Pons (tissue), 1 donor: ENCODE results near the gene KAZN.

Source experiments
- DNase-seq: peaks from one replicate; pipeline ENCODE4 v3.0.0-alpha.2; 2016; ENCODE audit warnings: low spot score

KAZN gene

DNA sequence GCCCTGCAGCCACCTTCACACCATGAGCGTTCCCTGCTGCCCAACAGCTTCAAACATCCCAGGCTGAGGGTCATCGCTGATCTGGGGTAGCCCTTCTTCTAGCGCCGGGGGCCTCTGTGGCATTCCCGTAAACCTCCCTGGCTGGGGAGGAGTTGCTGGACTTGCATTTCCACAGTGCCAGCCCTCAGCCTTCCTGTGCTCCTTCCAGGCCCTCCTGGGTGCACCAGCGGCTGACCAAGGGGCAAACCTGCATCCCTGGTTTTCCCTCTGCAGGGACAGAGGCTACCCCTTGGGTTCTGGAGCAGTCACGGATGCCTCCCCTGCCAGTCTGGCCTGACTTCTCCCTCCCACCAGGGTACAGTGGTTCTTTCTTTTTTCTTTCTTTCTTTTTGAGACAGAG, 336.4 kb downstream of the KAZN start:
- no peak for DNase-seq

DNA sequence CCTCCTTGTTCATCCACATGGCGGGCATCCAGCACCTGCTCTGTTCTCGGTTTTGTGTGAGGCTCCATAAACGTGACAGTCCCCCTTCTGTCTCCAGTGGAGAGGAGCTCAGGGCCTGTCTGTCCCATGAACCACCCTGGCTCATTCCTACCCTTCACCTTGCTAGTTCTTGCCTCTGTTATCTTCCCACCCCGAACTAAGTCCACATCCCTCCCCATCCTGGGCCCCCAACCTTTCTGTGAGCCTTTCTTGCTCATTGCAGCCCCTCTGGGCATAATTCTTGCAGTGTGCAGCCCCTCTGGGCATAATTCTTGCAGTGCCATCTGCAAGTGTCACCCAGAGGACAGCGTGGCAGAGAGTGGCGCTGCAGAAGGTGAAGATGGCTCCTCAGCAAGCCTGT, 338.3 kb downstream of the KAZN start:
- no peak for DNase-seq

DNA sequence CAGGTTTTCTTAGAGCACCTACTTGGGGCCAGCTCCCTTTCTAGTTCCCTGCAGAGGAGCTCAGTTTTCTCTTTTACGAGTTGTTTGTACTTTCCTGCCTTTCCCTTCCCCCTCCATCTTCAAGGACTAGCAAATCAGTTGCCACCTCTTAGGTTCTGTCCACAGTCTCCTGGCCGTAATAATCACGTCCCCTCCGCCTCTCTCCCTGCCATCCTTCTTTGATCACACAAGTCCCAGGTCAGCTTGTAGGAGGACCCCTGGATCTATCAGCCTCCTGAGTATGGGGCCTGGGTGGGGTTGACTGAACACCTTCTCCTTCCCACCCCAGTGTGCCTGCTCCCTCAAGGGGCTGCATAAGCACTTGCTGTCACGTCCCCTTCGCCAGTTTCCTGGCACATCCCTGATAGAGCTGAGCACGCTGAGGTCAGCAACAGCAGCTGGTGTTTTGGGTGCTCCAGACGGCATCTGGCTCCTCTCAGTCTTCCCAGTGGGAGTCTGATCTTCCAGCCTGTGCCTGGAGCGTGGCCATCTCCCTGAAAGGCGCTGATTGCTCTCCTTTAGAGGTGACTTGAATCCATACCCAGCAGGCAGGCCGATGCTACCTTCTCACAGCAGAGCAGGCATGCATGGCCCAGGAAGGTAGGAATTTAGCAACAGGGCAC, 338.9 kb downstream of the KAZN start:
- DNase-seq, result no peak

DNA sequence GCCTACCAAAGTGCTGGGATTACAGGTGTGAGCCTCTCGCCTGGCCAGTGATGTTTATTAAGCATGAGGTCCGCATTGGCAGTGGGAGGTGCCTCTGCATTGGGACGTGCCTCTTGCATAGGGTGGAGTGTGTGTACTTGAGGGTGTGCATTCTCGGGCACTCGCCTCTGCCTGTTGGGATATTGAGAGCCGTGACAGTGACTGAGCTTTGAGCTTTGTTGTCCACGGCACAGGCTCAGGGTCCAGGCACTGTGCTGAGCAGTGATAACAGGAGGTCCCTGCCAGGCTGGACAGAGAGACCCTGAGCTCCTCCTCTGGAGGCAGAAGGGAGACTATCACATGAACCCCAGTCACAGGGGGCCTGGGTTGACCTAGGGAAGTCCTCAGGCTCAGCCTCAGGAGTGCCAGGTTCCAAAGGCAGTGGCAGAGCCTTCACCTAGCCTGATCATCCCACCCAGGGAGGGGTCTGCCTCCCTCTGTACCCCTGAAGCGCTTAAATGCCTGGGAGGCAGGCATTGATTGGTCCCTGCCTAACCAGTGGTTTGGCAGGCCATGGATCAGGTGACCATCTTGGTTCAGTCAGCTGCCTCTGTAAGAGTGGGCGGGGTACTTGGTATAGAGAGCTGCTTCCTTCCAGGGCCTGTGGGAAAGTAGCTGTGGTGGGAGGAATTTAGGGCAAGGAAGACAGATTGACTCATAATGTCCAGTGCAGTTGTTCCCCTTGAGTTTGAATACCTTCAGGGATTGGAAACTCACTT, 341.2 kb downstream of the KAZN start:
- DNase-seq, result no peak

DNA sequence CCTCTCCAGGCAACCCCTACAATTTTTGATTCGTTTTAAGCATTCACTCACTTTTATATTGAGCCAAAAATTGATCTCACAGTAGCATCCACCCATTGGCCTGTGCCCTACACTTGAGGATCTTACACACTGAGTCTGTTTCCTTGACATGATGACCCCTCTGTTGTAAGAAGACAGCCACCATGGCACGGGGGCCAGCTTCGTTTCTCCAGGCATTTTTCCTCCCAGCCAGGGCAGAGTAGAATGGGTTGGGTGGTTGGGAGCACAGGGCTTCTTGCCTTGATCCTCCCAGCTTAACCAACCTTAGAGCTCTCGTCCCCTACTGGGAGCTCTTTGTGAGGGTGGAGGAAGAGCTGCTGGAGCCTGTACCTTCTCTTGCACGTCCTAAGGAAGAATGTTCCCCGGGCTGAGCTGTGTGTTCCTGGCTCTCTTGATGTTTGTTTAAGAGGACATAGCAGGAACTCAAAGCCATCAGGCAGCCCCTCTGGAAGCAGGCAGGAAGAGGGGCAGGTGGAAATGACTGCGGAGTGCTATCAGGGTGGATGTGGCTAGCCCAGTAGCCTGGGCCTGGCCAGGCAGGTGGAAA, 341.9 kb downstream of the KAZN start:
- no peak for DNase-seq

DNA sequence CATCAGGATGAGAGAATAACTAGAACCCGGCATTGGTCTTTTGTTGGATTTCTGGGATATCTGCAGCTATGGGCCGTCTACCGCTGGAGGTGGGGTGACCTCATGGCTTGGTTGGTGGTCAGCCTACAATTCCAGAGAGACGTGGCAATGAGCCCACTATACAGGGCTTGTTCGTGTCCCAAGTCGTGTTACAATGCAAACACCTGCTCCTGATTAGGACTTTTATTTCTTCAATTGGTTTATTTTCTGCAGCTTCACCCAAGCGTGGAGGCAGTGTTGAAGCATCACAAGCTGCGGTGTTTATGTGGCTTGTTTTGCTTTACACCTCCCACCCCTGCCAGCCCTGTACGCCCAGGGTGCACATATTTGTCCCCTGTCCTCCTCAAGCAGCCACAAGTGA, 343.4 kb downstream of the KAZN start:
- no peak for DNase-seq

DNA sequence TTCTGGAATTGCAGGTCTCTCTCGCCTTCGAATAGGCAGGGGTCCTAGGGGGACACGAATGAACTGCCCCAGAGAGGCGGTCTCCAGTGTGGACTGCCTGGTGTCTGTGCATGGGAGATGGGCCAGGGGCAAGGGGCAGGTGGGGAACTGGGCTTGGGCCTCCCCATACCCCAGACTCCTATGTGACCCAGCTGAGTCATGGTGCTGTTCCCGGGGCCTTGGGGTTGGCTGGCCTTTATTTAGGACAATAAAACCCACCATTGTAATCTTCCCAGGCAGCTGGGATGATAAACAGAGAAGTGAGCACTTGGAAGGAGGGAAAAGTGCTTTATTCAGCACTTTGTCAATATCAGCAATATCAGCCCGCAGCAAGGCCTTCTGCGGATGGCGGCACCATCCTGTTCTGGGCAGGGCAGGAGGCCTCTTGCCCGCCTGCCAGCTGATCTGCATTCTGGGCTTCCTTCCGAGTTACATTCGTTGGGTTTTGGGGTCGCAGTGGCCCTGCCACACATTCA, 346.0 kb downstream of the KAZN start:
- DNase-seq, result peak; percentile 89

DNA sequence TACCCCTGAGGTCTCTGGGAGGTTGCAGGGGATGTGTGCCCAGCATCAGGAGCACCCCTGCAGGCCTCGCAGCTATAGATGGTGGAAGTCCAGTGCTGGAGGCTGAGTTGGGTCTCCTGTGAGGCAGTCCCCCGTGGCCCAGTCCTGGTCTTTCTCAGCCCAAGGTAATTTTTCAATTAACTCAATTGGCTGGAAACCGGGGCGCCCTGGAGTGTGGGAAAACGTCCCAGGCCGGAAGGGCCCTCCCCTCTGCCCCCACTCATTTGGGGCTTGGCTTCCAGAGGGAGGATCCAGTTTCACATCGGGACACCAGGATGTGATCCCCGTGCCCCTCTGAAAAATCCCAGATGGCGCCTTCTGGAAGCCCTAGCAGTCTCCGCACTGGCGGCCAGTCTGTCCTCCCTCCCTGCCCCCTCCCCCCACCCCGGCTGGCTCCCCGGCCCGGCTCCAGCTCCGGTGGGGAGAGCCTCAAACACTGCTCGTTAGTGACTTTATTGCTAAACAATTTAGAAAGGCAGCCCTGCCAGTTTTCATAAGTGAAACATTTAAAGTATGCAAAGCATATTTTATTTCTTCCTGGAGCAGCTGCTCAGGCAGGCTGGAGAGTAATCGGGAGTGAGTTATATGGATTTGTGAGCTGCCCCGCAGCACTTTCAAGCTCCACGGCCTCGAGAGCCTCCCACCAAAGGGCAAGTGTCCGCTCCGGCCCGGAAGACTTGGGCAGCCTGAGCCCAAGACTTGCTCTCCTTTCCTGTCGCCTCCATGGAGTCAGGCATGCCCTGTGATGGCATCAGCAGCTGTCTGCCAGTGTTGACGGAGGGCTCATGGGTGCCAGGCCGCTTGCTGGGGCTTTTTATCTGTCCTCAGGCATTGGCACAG, 346.9 kb downstream of the KAZN start:
- DNase-seq, result peak; percentile 67

DNA sequence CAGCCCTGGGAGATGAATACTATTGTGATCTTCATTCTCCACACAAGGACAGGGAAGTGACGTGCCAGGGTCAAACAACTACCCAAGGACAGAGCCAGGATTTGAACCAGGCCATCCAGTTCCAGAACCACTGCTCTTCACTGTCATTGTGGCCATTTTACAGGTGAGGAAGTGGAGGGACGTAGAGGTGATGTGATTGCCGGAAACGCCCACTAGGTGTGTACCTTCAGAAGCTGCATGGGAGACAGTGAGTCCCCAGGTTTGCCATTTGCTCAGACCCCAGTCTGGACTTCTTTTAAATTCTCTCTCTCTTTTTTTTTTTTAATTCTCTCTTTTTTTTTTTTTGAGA, 347.5 kb downstream of the KAZN start:
- no peak for DNase-seq

DNA sequence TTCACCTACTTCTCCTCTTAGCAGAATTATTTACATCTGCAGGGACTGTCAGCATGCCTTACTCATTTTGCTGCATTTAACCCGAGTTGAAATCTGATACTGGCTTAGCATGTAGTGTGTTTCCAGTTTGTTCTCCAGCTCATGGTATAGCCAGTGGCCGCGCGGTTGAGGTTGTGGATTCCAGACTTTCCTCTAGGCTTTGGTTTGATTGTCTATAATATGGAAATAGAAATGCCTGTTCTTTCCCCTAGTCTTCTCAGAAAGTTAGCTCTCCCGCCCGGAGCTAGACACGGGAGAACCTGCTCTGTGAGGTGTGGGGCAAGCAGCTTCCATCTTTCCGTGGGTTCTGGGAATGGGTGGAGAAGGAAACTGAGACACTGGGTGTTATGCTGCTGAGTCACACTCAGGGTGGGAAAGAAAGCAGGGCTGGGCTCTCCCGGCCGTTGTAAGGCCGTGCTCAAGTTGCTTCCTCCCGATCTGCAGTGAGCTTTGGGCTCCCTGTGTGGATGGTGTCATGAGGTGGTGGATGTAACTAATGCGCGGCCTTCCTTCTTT, 348.3 kb downstream of the KAZN start:
- DNase-seq, result no peak

DNA sequence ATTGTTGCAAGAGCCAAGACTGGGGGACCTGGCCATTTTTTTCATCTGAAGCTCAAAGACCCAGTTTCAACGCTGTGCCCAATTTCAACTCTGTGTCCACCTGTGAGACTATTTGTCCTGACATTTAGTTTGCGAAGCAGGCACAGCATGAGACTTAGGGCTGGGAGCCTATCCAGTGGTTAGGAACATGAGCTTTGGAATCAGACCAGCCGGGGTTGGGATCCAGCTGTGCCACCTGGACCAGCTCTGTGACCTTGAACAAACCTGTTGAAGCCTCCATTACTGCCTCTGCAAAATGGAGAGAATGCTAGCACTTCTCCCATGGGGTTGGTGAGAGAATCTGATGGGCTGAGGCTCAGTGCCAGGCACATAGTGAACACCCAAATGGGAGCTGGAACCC, 348.9 kb downstream of the KAZN start:
- no peak for DNase-seq

DNA sequence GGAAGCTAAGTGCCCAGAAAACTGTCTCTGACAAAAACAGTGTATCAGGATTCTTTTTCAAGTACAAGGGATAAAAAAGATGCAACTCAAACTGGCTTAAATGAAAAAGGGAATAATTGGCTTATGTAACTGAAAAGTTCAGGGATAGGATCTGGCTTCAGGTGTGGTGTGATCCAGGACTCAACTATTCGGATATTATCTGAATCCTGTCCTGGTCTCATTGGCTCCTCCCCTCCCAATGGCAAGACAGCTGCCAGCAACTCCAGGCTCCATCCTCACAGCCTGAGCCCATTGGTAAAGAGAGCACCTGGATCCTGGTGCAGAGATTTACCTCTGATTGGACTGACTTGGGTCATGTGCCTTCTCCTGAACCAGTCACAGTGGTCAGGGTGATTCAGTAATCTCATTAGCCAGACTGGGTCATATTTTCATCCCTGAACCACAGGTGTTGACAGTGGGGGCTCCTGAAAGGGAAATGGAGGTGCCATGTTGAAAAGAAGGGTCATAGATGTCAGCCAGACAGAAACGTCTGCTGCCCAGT, 349.7 kb downstream of the KAZN start:
- DNase-seq, result no peak

DNA sequence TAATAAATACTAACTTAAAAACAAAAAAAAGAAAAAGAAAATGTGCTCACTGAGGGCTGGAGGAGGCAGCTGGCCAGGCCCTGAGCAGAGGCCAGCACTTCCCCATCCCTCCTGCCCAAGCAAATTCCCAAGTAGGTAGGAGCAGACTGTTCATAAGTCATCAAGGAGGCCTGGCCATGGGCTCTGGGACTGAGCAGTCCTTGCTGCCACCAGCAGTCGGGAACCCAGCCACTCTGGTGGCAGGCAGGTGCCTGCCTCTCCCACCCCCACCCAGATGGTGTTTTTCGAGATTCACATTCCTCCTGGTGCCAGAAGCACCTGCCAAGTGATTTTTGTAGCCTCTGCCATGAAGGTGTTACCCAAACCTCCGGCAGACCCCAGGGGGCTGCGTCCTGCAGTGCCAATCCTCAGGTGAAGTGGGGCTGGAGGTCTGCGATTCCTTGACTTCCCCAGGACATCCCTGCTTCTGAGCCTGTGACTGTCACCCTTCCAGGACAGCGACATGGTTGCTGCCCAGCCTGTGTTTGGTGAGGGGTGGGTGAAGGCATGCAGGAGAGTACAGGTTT, 350.9 kb downstream of the KAZN start:
- no peak for DNase-seq

DNA sequence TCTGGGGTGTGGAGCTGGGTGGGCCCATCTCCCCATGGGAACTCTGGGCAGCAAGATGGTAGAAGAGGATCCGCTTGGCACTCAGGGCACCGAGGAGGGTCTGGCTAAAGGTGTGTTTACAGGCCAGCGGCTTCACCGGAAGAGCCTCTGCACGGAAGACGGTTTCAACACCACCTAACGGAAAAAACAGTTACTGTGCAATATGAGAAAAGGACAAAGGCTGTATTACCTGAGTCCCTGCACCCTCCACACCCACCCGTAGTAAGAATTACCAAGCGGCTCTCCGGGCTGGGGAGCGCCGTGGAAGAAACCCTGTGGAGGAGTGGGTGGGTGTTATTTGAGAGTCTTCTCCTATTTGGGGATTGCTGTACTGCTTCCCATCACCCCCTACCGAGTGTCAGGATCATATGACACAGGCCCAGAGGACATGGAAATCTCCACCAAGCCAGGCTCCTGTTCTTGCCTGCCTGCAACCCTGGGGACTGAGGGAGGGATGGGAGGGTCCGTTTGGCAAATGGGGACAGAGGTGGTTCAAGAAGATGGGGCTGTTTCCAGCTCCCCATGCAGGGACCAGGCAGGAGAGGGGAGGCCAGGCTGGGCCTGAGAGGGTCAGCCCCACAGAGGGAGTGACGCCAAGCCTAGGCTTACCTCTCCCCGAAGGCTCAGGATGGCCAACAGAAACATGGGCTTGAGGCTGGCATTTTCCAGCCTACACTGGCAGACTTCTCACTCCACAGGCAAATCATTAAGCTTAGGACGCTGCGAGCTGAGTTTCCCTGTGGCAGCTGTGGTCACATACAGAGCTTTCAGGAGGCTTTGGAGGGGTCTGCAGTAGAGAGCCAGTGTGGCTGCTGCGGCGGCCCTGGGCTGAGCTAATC, 351.6 kb downstream of the KAZN start:
- no peak for DNase-seq

DNA sequence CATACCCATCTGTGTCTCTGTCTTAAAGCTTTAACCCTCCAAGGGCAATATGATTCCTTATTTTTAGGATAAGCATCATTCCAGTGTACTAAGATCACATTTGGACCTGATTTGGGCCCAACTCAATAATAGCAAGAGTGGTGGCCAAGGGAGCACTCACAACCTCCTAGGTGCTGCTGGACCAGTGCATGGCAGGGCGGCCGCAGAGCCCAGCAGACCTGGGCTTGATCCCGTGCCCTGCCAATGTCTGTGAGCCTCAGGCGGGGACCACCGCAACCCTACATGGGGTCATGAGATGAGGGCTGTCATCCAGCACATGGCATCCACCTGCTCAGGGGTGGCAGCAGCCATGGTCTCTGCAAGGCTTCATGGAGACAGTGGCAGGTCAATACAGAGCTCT, 353.3 kb downstream of the KAZN start:
- no peak for DNase-seq

DNA sequence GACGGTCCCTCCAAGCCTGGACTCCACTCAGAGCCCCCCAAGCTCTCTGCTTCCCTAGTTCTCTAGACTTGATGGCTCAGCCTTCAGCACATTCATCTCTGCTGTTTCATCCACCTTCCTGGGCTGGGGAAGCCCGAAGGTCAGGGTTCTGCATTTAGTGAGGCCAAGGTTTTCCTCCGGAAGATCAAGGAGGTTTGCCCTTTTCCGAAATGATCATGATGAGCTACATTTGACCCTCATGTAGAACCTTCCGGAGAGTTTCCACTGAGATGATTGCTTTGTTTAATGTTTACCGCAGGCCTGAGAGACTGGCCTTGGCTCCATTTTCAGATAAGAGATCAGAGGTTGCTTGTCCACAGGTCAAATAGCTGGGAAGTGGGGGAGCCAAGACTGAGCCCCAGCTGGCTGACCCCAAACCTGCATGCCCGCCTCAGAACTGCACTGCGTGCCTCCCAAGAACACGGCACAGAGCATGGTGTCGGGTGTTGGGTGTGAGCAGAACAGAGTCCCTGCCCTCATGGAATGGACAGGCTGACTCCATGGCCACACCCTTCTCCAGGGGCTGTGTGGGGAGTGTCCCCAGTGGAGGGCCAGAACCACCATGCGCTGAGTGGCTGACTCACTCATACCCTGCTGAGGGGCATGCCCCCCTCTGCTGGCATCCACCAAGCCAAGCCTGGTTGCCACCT, 354.3 kb downstream of the KAZN start:
- no peak for DNase-seq

DNA sequence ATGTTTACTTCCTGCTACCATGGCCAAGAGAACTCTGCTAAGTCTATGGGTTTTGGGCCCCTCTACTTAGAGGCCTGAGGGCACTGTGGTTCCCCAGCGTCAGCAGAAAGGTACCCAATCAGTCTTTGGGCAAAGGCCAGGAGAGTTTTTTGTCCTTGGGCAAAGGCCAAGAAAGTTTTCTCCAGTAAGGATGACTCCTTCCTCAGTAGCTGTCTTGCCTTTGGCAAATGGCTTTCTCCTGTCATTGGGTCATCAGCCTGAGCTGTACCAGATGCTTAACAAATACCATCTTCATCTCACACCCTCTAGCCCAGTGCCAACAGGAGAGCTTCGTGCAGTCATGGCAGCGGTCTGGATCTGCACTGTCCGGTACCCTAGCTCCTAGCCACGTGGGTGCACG, 355.7 kb downstream of the KAZN start:
- DNase-seq, result no peak

DNA sequence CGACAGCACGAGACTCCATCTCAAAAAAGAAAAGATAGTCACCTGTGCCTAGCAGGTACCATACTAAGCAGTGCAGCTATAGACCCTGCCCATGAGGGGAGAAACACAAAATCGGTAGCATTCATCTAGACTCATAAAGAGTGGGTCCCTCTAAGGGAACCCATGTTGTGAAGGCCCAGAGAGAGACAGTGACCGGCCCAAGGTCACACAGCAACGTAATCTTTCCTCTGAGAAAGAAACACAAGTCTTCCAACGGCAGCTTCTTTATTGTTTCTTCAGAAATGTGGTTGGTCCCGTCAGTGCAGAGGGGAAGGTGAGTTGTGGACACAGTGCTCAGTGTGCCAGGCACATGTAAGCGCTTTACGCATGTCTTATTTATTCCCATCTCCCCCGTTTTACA, 356.4 kb downstream of the KAZN start:
- DNase-seq, result no peak

DNA sequence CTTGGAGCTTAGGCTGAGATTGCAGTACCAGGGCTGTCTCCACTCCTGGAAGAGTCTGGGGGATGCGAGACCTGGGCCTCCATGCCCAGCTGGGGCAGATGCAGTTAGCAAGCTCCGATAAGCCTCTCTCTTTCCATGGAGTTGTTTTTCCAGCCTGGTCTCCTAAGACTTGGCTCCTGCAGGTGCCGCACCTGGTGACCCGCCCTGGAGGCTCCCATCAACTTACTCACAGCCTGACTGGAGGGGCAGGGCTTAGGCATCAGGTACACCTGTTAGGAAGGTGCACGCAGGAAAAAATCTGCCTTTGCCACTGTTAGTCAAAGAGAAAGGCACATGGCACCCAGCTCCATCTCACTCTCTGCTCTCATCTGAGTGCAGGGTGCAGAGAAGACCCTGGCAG, 356.9 kb downstream of the KAZN start:
- DNase-seq, result no peak

DNA sequence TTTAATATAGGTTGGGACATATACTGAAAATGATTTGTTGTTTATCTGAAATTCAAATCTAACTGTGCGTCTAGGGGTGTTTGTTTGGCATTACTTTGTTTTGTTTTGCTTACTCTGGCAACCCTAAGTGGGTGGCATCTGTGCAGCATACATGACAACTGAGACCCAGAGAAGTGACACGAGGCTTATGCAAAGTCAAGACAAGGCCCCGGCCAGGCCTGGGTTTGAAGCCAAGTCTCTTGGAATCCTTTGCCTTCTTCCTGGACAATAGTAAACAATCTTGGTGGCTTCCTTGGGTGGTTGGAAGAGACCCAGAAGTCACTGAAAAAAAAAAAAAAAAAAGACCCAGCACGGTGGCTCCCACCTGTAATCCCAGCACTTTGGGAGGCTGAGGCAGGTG, 357.5 kb downstream of the KAZN start:
- DNase-seq, result no peak
